ENCODE results near the gene VAV1.

VAV1 gene

DNA sequence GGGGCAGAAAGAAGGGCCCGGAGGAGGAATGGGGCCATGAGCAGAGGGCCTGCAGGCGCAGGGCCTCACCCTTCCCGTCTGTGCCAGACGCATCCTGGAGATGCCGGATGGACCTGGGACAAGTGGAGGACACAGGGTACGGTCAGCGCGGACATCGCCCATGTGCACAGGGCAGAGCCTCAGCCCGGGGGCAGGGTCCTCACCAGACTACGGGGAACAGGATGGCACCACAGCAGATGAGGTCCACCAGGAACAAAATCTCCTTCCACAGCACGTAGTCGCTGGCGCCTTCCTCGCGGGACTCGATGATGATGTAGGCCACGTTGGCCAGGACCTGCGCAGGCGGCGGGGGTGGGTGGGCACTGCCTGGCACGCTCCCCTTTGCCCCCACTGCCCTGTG lies 40.7 kb upstream of the VAV1 start:
- Histone ChIP-seq H3K36me3 (ENCODE audit: control insufficient read depth, insufficient read depth, low read length) (peaks cover 13% of the 10 kb centered on the region), H3K9me3 (ENCODE audit: control insufficient read depth, insufficient read depth, low read length) (no peaks in the 10 kb centered on the region), H3K9ac (ENCODE audit: low read depth, low read length) (no peak overlapping the region), H3K4me1 (ENCODE audit: control insufficient read depth, insufficient read depth, low read length) (peaks cover 10% of the 10 kb centered on the region), H3K4me3 (ENCODE audit: low read depth, low read length) (no peak overlapping the region), H3K27me3 (ENCODE audit: control insufficient read depth, insufficient read depth, low read length) (no peaks in the 10 kb centered on the region), H3K27ac (ENCODE audit: low read depth, low read length) (no peak overlapping the region)

- no peak overlapping the region for H3K4me3 ChIP-seq (ENCODE audit: low read depth, low read length)
- H3K9me3 ChIP-seq (ENCODE audit: control insufficient read depth, insufficient read depth, low read length): no peaks in the 10 kb centered on the region
- H3K27me3 ChIP-seq (ENCODE audit: control insufficient read depth, insufficient read depth, low read length): no peaks in the 10 kb centered on the region
- peaks cover 13% of the 10 kb centered on the region for H3K36me3 ChIP-seq (ENCODE audit: control insufficient read depth, insufficient read depth, low read length)
- peaks cover 11% of the 10 kb centered on the region for H3K4me1 ChIP-seq (ENCODE audit: control insufficient read depth, insufficient read depth, low read length)
- H3K9ac ChIP-seq (ENCODE audit: low read depth, low read length): no peak overlapping the region
- no peak overlapping the region for H3K27ac ChIP-seq (ENCODE audit: low read depth, low read length)
Observed at GRCh38 chr19:6732803-6733337, 39.6 kb upstream of the VAV1 start.

GRCh38 chr19:6733338-6734095 lies 39.0 kb upstream of the VAV1 start:
- Histone ChIP-seq H3K4me3 (ENCODE audit: low read depth, low read length) (no peak overlapping the region), H3K9me3 (ENCODE audit: control insufficient read depth, insufficient read depth, low read length) (no peaks in the 10 kb centered on the region), H3K9ac (ENCODE audit: low read depth, low read length) (no peak overlapping the region), H3K4me1 (ENCODE audit: control insufficient read depth, insufficient read depth, low read length) (peaks cover 18% of the 10 kb centered on the region), H3K27me3 (ENCODE audit: control insufficient read depth, insufficient read depth, low read length) (no peaks in the 10 kb centered on the region), H3K27ac (ENCODE audit: low read depth, low read length) (no peak overlapping the region), H3K36me3 (ENCODE audit: control insufficient read depth, insufficient read depth, low read length) (peaks cover 13% of the 10 kb centered on the region)

- peaks cover 24% of the 10 kb centered on the region for H3K4me1 ChIP-seq (ENCODE audit: control insufficient read depth, insufficient read depth, low read length)
- H3K27ac ChIP-seq (ENCODE audit: low read depth, low read length): no peak overlapping the region
- H3K9me3 ChIP-seq (ENCODE audit: control insufficient read depth, insufficient read depth, low read length): no peaks in the 10 kb centered on the region
- H3K9ac ChIP-seq (ENCODE audit: low read depth, low read length): no peak overlapping the region
- no peaks in the 10 kb centered on the region for H3K27me3 ChIP-seq (ENCODE audit: control insufficient read depth, insufficient read depth, low read length)
- peaks cover 13% of the 10 kb centered on the region for H3K36me3 ChIP-seq (ENCODE audit: control insufficient read depth, insufficient read depth, low read length)
- no peak overlapping the region for H3K4me3 ChIP-seq (ENCODE audit: low read depth, low read length)
Observed at GRCh38 chr19:6734096-6734696, 38.3 kb upstream of the VAV1 start.

DNA sequence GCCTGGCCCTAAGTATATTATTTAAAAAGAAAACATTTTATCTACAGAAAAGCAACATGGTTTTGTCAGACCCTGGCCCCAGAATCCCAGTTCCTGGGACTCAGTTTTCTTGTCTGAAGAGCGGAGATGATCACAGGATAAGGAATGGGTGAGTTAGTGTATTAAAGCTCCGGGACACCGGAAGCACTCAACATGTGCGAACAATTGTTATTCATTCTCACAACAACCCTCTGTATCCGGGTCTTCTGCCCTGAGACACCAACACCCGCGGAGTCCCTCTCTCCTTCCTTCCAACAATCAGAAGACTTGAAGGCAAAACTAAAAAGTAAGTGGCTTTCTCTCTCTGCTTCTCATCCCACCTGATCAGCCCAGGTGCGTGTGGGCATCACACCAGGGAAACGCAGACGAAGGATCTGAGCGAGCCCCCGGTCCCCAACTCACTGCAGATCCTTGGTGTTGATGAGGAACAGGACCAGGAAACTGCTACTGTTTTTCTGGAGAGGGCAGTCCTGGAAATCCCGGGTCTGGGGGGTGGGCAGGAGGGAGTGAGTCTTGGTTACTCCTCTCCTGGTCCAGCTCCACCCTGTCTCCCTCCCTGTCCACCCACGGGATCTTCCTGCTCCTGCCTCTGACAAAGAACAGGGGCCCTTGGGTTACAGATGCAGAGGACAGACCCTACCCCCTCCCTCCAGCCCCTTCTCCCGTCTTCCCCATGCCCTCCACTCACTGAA lies 37.2 kb upstream of the VAV1 start:
- Histone ChIP-seq H3K27ac (ENCODE audit: low read depth, low read length) (peak overlapping the region; percentile 99), H3K4me3 (ENCODE audit: low read depth, low read length) (peak overlapping the region; percentile 78), H3K9me3 (ENCODE audit: control insufficient read depth, insufficient read depth, low read length) (no peaks in the 10 kb centered on the region), H3K27me3 (ENCODE audit: control insufficient read depth, insufficient read depth, low read length) (no peaks in the 10 kb centered on the region), H3K36me3 (ENCODE audit: control insufficient read depth, insufficient read depth, low read length) (peaks cover 13% of the 10 kb centered on the region), H3K9ac (ENCODE audit: low read depth, low read length) (no peak overlapping the region), H3K4me1 (ENCODE audit: control insufficient read depth, insufficient read depth, low read length) (peaks cover 25% of the 10 kb centered on the region)

DNA sequence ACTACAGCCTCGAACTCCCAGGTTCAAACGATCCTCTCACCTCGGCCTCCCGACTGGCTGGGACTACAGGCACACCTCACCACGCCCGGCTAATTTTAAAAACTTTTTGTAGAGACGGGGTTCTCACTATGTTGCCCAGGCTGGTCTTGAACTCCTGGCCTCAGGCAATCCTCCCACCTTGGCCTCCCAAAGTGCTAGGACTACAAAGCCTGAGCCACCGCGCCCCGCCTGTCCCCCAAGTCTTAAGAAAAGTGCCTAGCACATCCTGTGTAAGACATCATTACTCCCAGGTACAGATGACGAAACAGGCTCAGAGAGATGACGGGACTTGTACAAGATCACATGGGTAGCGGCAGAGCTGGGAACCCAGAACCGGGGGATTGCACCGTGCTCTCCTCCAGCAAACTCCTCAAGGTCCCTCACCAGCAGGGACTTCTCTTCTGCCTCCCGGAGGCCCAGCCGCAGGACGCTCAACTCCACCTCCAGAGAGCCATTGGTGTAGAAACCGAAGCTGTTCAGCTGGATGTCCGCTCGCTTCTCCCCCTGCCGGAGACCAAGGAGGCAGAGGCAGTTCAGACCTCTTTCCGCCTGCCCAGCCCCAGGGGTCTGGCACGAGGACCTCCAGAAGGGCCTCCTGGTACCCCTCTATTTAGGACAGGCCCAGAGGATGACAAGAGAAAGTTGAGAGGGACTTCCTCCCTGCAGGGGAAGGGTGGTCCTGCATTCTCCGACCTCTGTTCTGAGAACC lies 36.2 kb upstream of the VAV1 start:
- peaks cover 29% of the 10 kb centered on the region for H3K4me1 ChIP-seq (ENCODE audit: control insufficient read depth, insufficient read depth, low read length)
- peak overlapping the region; percentile 78 for H3K4me3 ChIP-seq (ENCODE audit: low read depth, low read length)
- H3K27ac ChIP-seq (ENCODE audit: low read depth, low read length): peak overlapping the region; percentile 99
- H3K9me3 ChIP-seq (ENCODE audit: control insufficient read depth, insufficient read depth, low read length): no peaks in the 10 kb centered on the region
- H3K27me3 ChIP-seq (ENCODE audit: control insufficient read depth, insufficient read depth, low read length): no peaks in the 10 kb centered on the region
- H3K9ac ChIP-seq (ENCODE audit: low read depth, low read length): peak overlapping the region; percentile 22; the same call in 1 of the 2 replicates
- H3K36me3 ChIP-seq (ENCODE audit: control insufficient read depth, insufficient read depth, low read length): peaks cover 14% of the 10 kb centered on the region

- no peaks in the 10 kb centered on the region for H3K9me3 ChIP-seq (ENCODE audit: control insufficient read depth, insufficient read depth, low read length)
- peaks cover 14% of the 10 kb centered on the region for H3K36me3 ChIP-seq (ENCODE audit: control insufficient read depth, insufficient read depth, low read length)
- no peaks in the 10 kb centered on the region for H3K27me3 ChIP-seq (ENCODE audit: control insufficient read depth, insufficient read depth, low read length)
- H3K4me3 ChIP-seq (ENCODE audit: low read depth, low read length): peak overlapping the region; percentile 78
- H3K9ac ChIP-seq (ENCODE audit: low read depth, low read length): peak overlapping the region; percentile 90
- H3K27ac ChIP-seq (ENCODE audit: low read depth, low read length): peak overlapping the region; percentile 99
- peaks cover 33% of the 10 kb centered on the region for H3K4me1 ChIP-seq (ENCODE audit: control insufficient read depth, insufficient read depth, low read length)
Observed at GRCh38 chr19:6736917-6737283, 35.6 kb upstream of the VAV1 start.

- H3K27ac ChIP-seq (ENCODE audit: low read depth, low read length): peak within 1 kb of the TSS; percentile 99
- peaks cover 33% of the 10 kb centered on the region for H3K4me1 ChIP-seq (ENCODE audit: control insufficient read depth, insufficient read depth, low read length)
- H3K9ac ChIP-seq (ENCODE audit: low read depth, low read length): peak within 1 kb of the TSS; percentile 90
- no peaks in the 10 kb centered on the region for H3K9me3 ChIP-seq (ENCODE audit: control insufficient read depth, insufficient read depth, low read length)
- no peaks in the 10 kb centered on the region for H3K27me3 ChIP-seq (ENCODE audit: control insufficient read depth, insufficient read depth, low read length)
- H3K36me3 ChIP-seq (ENCODE audit: control insufficient read depth, insufficient read depth, low read length): peaks cover 11% of the 10 kb centered on the region
- H3K4me3 ChIP-seq (ENCODE audit: low read depth, low read length): peak within 1 kb of the TSS; percentile 78
Observed at GRCh38 chr19:6737284-6737872, 35.1 kb upstream of the VAV1 start, which contains the start of gene GPR108. Gene GPR108, minus strand, starts transcription at chr19:6737580. Its CDS starts 4 bp downstream, at chr19:6737576.

GRCh38 chr19:6737873-6738786 lies 34.4 kb upstream of the VAV1 start:
- Histone ChIP-seq H3K27ac (ENCODE audit: low read depth, low read length) (peak overlapping the region; percentile 92), H3K4me3 (ENCODE audit: low read depth, low read length) (peak overlapping the region; percentile 53), H3K4me1 (ENCODE audit: control insufficient read depth, insufficient read depth, low read length) (peaks cover 38% of the 10 kb centered on the region), H3K27me3 (ENCODE audit: control insufficient read depth, insufficient read depth, low read length) (no peaks in the 10 kb centered on the region), H3K9ac (ENCODE audit: low read depth, low read length) (peak overlapping the region; percentile 57; the same call in 1 of the 2 replicates), H3K36me3 (ENCODE audit: control insufficient read depth, insufficient read depth, low read length) (peaks cover 9% of the 10 kb centered on the region), H3K9me3 (ENCODE audit: control insufficient read depth, insufficient read depth, low read length) (no peaks in the 10 kb centered on the region)
